Measurements from ENCODE around the gene IWS1.
"Not testable (repeated sequence)": the region's sequence is repeated elsewhere in the genome, so short reads cannot be mapped to it uniquely, and the experiment has no call there.

Gene IWS1

GRCh38 chr2:127560201-127560930 is 34.1 kb upstream of the IWS1 start:
- DNase-seq, result no peak

DNA sequence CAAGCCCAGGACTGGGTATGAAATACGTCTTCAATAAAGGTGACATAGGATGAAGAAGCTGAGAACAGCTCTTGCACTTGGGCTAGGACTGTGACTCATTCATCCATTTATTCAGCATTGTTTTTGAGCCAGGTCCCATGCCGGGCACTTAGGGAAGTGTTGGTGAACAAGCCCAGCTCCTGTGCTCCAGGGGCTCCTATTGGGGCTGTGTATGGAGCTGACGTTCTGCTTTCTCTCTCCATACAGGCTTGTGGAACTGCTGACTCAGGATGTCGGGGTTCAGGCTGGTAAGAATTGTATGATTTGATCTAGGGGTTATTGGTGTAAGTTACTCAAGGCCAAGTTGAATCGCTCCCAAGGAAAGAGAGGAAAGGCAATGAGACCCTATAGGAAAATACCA is 33.2 kb upstream of the IWS1 start:
- DNase-seq, result no peak

DNA sequence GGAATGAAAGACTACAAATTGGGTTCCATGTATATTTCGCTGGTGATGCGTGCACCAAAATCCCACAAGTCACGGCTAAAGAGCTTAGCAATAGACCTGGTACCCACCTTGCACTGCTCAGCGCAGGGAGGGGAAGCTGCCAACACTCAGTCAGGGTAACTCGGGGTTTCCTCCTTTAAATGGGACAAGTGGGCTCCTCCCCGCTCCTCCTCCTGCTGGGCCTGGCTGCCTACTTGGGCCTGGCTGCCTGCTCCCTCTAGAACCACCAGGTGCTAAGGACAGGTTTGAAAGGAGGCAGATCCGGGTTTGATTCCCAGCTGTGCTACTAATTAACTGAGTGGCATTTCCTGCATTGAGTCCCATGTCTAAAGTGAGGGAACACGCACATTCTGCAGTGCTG is 32.6 kb upstream of the IWS1 start:
- no peak for DNase-seq

GRCh38 chr2:127552846-127553245 is 26.6 kb upstream of the IWS1 start:
- DNase-seq, result no peak

GRCh38 chr2:127552336-127552735 is 26.0 kb upstream of the IWS1 start:
- DNase-seq, result no peak

- no peak for DNase-seq
These were observed 25.1 kb upstream of the IWS1 start for GRCh38 chr2:127551221-127551930.

GRCh38 chr2:127546797-127547196 is 20.5 kb upstream of the IWS1 start:
- no peak for DNase-seq

DNA sequence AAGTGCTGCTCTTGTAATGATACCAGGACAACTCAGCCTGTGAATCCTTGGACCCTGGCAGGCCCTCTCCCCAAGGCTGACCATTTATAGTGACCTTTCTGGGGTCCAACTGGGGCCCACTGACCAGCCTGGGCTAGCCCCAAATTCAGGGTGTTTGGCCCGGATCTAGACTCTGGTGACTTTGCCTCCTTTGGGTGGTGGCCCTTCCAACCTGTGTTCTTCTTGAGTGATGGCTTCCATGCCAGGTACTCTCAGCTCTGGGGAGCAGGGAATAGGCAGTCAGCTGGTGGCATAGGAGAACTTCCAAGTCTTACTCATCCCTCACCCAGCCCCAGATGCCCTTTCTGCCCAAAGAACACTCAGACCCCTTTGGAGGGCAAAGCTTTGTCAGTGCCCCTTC is 19.5 kb upstream of the IWS1 start:
- no peak for DNase-seq

GRCh38 chr2:127545189-127545588 is 18.9 kb upstream of the IWS1 start:
- DNase-seq, result no peak

DNA sequence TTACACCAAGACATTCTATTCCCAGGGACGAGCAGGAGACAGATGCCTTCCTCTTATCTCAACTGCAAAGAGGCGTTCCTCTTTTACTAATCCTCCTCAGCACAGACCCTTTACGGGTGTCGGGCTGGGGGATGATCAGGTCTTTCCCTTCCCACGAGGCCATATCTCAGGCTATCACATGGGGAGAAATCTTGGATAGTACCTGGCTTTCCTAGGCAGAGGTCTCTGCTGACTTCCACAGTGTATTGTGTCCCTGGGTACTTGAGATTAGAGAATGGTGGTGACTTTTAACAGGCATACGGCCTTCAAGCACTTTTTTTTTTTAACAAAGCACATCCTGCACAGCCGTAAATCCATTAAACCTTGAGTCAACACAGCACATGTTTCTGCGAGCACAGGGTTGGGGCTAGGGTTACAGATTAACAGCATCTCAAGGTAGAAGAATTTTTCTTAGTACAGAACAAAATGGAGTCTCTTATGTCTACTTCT is 16.8 kb upstream of the IWS1 start:
- DNase-seq, result not testable (repeated sequence)

- DNase-seq, result no peak
These were observed 15.9 kb upstream of the IWS1 start for GRCh38 chr2:127542231-127542630.

DNA sequence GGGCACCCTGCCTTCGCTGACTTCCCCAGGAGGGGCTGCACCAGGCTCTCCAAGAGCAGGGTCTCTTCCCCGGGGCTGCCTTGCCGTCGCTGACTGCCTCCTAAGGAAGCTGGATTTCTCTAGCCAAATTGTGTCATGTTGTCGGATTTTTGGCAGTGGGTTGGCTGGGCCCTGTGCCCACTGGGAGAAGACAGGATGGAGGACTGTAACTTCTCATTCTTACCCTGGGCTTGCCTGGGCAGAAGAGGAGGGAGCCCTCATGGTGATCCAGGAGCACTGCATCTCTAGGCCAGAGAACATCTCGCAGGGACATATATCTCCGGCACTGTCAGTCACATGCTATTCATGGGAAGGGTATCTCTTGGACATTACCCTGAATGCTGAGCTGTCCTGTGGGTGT is 15.5 kb upstream of the IWS1 start:
- DNase-seq, result no peak

DNA sequence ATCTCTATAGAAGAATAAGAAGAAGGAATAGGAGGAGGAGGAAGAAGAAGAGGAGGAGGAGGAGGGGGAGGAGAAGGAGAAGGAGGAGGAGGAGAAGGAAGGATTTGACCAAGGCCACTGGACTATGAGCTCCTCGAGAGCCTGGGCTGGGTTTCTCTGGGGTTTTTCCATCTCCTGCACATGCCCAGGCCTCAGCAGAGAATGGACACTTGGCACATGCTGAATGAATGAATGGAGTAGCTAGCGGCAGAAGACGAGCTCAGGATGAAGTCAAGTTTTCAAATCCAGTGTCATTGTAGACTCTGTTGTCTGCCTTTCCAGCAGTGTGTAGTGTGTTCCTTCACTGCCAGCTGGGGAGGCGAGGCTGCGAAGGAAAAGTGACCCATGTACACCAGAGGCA is 11.4 kb upstream of the IWS1 start:
- DNase-seq, result no peak

GRCh38 chr2:127536707-127537541 is 10.6 kb upstream of the IWS1 start:
- no peak for DNase-seq

- DNase-seq, result no peak
These were observed 9.6 kb upstream of the IWS1 start for GRCh38 chr2:127535918-127536317.

- no peak for DNase-seq
These were observed 9.2 kb upstream of the IWS1 start, which contains the start of gene MYO7B for GRCh38 chr2:127535422-127535901. Gene MYO7B, plus strand, starts transcription at chr2:127535683. Its CDS starts 24,040 bp downstream, at chr2:127559723.

- no peak for DNase-seq
These were observed 6.0 kb upstream of the IWS1 start for GRCh38 chr2:127532296-127532695.

DNA sequence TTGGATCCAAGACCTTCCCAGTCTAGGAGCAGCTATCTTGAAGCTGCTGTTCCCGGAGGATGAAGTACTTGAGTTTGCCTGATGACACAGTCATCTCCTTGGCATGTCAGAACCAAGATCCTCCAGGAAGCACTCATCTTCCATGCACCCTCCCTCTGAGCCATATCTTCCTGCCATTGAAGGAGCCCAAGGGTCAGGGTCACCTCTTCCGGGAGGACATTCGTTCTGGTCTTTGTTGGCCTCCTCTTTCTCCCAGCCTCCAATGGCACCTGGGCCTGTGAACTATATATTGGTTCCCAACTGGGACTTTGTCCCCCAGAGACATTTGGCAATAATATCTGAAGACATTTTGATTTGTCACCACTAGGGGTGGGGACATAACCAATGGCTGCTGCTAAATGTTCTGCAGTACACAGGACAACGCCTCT is 4.9 kb upstream of the IWS1 start:
- DNase-seq, result no peak

DNA sequence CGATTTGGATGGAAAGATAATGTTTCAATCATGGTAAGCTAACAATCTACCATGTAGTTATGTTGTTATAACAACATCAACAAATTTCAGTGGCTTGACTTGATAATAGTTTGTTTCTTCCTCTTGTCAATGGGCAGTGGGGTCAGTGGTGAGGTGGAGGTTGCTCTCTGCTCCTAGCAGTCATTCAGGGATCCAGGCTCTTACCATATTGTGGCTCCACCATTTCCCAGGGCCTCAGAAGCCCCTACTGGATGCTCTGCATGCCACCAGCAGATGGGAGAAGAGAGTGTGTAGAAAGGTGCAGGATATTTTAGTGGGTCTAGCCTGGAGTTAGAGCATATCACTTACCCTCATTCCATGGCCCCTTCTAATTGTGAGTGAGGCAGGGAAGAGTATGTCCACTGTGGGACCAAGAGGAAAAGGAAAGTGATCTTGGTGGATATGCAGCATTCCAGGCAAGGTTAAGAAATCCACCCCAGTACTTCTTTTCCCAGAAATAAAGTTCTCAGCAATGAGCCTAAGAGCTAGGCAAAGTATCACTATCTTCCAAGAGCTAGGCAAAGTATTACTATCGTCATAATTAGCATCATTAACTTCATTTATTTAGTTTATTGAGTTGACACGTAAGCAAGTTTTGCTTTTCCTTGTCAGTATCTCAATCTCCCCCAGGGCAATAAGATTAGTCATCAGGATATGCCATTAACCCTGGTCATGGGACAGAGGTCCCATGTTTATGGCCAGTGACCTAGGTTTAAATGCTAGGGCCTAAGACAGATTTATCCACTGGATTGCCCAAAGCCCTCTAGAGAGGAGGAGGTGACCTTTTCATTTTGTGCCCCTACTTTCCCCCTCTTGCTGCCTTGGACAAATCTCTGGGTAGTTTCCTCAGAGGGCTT is 4.2 kb upstream of the IWS1 start:
- no peak for DNase-seq

DNA sequence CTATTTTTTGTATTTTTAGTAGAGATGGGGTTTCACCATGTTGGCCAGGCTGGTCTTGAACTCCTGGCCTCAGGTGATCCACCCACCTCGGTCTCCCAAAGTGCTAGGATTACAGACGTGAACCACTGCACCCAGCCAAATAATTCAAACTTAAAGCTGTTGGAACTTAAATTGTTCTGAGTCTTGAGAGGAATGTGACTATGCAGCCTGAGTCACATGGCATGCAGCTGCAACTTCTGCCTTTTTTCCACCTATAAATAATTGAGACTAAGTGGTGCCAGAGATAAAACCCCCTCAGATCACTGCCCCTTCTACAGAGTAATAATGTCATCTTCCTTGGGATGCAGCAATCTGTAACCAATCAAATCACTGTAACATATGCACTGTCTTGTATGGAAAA is 3.1 kb upstream of the IWS1 start:
- not testable (repeated sequence) for DNase-seq

GRCh38 chr2:127528487-127528886 is 2.2 kb upstream of the IWS1 start:
- no peak for DNase-seq

Data from NCI-H2081 treated with DMSO at 0.1 percent for 48 hours (cell line).